B cell (primary cell): ENCODE results near the gene LRCH3. TPM values are rescaled to one million over a fixed set of nuclear protein-coding genes. Genes with fewer than 3 reads are reported as not detected.

Experiments
- ATAC-seq: fragments of 200-7000 bp; cut with Tn5 transposase; one replicate; pipeline ENCODE4 v1.10.0; 2021; ENCODE audit warnings: low read depth, mild to moderate bottlenecking, moderate number of reproducible peaks, moderate library complexity
- CTCF ChIA-PET: fragments of 350-600 bp; sonication (Branson Sonifier 250); formaldehyde crosslinking; loops from one replicate; lab custom pipeline; 2021; ENCODE audit warnings: antibody characterized with exemption, inconsistent platforms; lab: Charles Lee
- POLR2A ChIA-PET: fragments of 350-600 bp; sonication (Branson Sonifier 250); formaldehyde crosslinking; loops from one replicate; lab custom pipeline; 2021; ENCODE audit warnings: antibody characterized with exemption; lab: Charles Lee
- DNase-seq: peaks from one replicate; pipeline ENCODE4 v3.0.0; 2013
- H2AFZ ChIP-seq: 2 replicates; pipeline ENCODE4 v1.6.1; 2012; ENCODE audit warnings: mild to moderate bottlenecking, low read depth, low read length; ENCODE audit not compliant: insufficient read depth, poor library complexity, severe bottlenecking
- H3K27ac ChIP-seq, 2 donors: 1 replicate in 1 of 2; 2 replicates in 1 of 2; pipeline ENCODE4 v1.5.1; 2012 to 2013; ENCODE audit warnings: low read length in 2 of 2, mild to moderate bottlenecking in 2 of 2, moderate library complexity in 1 of 2
- H3K27me3 ChIP-seq, 4 experiments: fragments of 200-600 bp in 1 of 4; sonication (generic) in 1 of 4; replicated peaks in 1 of 4; 1 replicate in 2 of 4; 2 replicates in 2 of 4; pipeline versions ENCODE4 v1.6.1 to v1.7.0; 2013 to 2016; ENCODE audit warnings: low read length in 3 of 4, mild to moderate bottlenecking in 2 of 4, mixed read lengths in 1 of 4, moderate library complexity in 1 of 4; ENCODE audit not compliant: insufficient read depth in 4 of 4, control insufficient read depth in 3 of 4; ENCODE audit errors: control extremely low read depth in 1 of 4
- H3K36me3 ChIP-seq, 2 experiments: replicated peaks in 1 of 2; 1 replicate in 1 of 2; 2 replicates in 1 of 2; pipeline versions ENCODE4 v1.6.1 to v1.7.1; 2013; ENCODE audit warnings: low read length in 1 of 2; ENCODE audit not compliant: insufficient read depth in 2 of 2, control insufficient read depth in 1 of 2; ENCODE audit errors: control extremely low read depth in 1 of 2, extremely low read depth in 1 of 2
- H3K4me1 ChIP-seq, 2 donors: fragments of 200-600 bp in 1 of 2; sonication (generic) in 1 of 2; 1 replicate in 1 of 2; 2 replicates in 1 of 2; pipeline versions ENCODE4 v1.5.1 to v1.6.1; 2013 to 2017; ENCODE audit warnings: low read length in 2 of 2; ENCODE audit not compliant: control insufficient read depth in 2 of 2, insufficient read depth in 2 of 2
- H3K4me2 ChIP-seq: replicated peaks from 2 replicates; pipeline ENCODE3; 2012; ENCODE audit warnings: mild to moderate bottlenecking, low read depth, low read length; ENCODE audit not compliant: poor library complexity, severe bottlenecking
- H3K4me3 ChIP-seq, 5 experiments: fragments of 200-600 bp in 1 of 5; sonication (generic) in 1 of 5; 1 replicate in 3 of 5; 2 replicates in 2 of 5; pipeline versions ENCODE4 v1.5.1 to v1.7.0; 2011 to 2016; ENCODE audit warnings: low read length in 4 of 5, mild to moderate bottlenecking in 4 of 5, low read depth in 2 of 5, control low read depth in 1 of 5, moderate library complexity in 1 of 5; ENCODE audit not compliant: insufficient read depth in 1 of 5; ENCODE audit errors: control extremely low read depth in 1 of 5, extremely low read depth in 1 of 5
- H3K79me2 ChIP-seq: fragments of 200-600 bp; sonication (generic); one replicate; pipeline ENCODE4 v1.6.0; 2016; ENCODE audit warnings: low read length; ENCODE audit not compliant: control insufficient read depth, insufficient read depth
- H3K9ac ChIP-seq: fragments of 200-600 bp; sonication (generic); 2 replicates; pipeline ENCODE4 v1.6.1; 2017; ENCODE audit warnings: mild to moderate bottlenecking, low read length, moderate library complexity
- H3K9me3 ChIP-seq, 3 donors: one replicate each; pipeline versions ENCODE4 v1.6.1 to v1.7.1; 2013; ENCODE audit warnings: low read length in 2 of 3; ENCODE audit not compliant: control insufficient read depth in 2 of 3, insufficient read depth in 1 of 3; ENCODE audit errors: control extremely low read depth in 1 of 3
- H4K20me1 ChIP-seq: 2 replicates; pipeline ENCODE4 v1.6.0; 2012; ENCODE audit warnings: mild to moderate bottlenecking, low read length; ENCODE audit not compliant: insufficient read depth, control insufficient read depth, poor library complexity, severe bottlenecking
- H3K27ac Mint-ChIP-seq: one replicate; pipeline ENCODE4 v1.8.0; 2021; ENCODE audit warnings: mixed read lengths
- H3K27me3 Mint-ChIP-seq: one replicate; pipeline ENCODE4 v1.8.0; 2021; ENCODE audit warnings: mixed read lengths
- H3K4me1 Mint-ChIP-seq: one replicate; pipeline ENCODE4 v1.8.0; 2021; ENCODE audit warnings: mixed read lengths
- H3K4me3 Mint-ChIP-seq: one replicate; pipeline ENCODE4 v1.8.0; 2021; ENCODE audit warnings: mixed read lengths
- H3K9me3 Mint-ChIP-seq: one replicate; pipeline ENCODE4 v1.8.0; 2022; ENCODE audit warnings: mixed read lengths; ENCODE audit not compliant: insufficient read depth
- CTCF ChIP-seq: fragments of 200-600 bp; IDR thresholded peaks from one replicate; pipeline ENCODE4 v1.8.0; 2022; ENCODE audit warnings: antibody characterized with exemption, mild to moderate bottlenecking
- EZH2 ChIP-seq: IDR thresholded peaks from 2 replicates; pipeline ENCODE4 v1.6.1; 2012; ENCODE audit warnings: borderline replicate concordance, low read depth, mild to moderate bottlenecking, moderate library complexity, low read length; ENCODE audit not compliant: insufficient read depth, poor library complexity, severe bottlenecking
- WGBS: methylation state at CpG from one replicate; pipeline ENCODE4 v1.1.5; 2013; ENCODE audit warnings: missing lambda C conversion rate; ENCODE audit not compliant: insufficient coverage; 5-methylcytosine and 5-hydroxymethylcytosine counted together
- intact Hi-C: fragments of 100-400 bp; cut with micrococcal nuclease; formaldehyde crosslinking; loops from one replicate; pipeline ENCODE4 v1.10.0; 2022
- polyA plus RNA-seq: library from polyadenylated mRNA; depleted of rRNA; stranded (reverse); fragments of >200 nt; gene quantifications from 2 replicates; pipeline ENCODE4 v1.2.3, GENCODE V29; 2012
- total RNA-seq, 2 donors: library from RNA; stranded (reverse); fragments of 120-200 nt in 1 of 2; gene quantifications; 1 replicate in 1 of 2; 2 replicates in 1 of 2; pipeline versions ENCODE4 v1.2.3 to v1.2.4, GENCODE V29; 2013 to 2022

LRCH3 gene
- total and polyA plus RNA-seq, 2 donors (not counting 1 experiment from before 2014, with no cell fraction given) = 30.1 to 136 TPM

- no CpG with 5 or more reads among the region's 2 CpGs for WGBS
- Histone ChIP-seq H3K9ac (no peak overlapping the region), H3K4me3 (no peak overlapping the region), H3K36me3 (peaks cover 19 to 64% of the 10 kb centered on the region in 2 experiments), H3K4me1 (peaks cover 6 to 10% of the 10 kb centered on the region in 2 donors), H3K79me2 (no peaks in the 10 kb centered on the region), H3K4me2 (no peak overlapping the region), H3K27ac (no peak overlapping the region), H4K20me1 (no peaks in the 10 kb centered on the region), H3K27me3 (no peaks in the 10 kb centered on the region), H3K9me3 (no peaks in the 10 kb centered on the region), H2AFZ (no peak overlapping the region)
- Mint-ChIP-seq H3K4me3 (no peak overlapping the region), H3K27ac (no peak overlapping the region), H3K9me3 (no peaks in the 10 kb centered on the region), H3K4me1 (peaks cover 15% of the 10 kb centered on the region), H3K27me3 (no peaks in the 10 kb centered on the region)
- no peak for ATAC-seq
- ChIA-PET POLR2A (no interaction called here), CTCF (no interaction called here)
- no peak for TF ChIP-seq CTCF
- TF ChIP-seq EZH2 = no peak
- intact Hi-C loops = no loop called here
- no peak for DNase-seq
These were observed 46.2 kb downstream of the LRCH3 start for GRCh38 chr3:197837282-197837681.

- Histone ChIP-seq H3K4me1 (no peaks in the 10 kb centered on the region), H3K9me3 (no peaks in the 10 kb centered on the region), H3K4me2 (no peak overlapping the region), H3K79me2 (no peaks in the 10 kb centered on the region), H2AFZ (no peak overlapping the region), H3K9ac (no peak overlapping the region), H3K27me3 (no peaks in the 10 kb centered on the region), H3K36me3 (peaks cover 12 to 70% of the 10 kb centered on the region in 2 experiments), H4K20me1 (no peaks in the 10 kb centered on the region), H3K4me3 (no peak overlapping the region), H3K27ac (no peak overlapping the region)
- no peaks in the 10 kb centered on the region for H3K9me3 Mint-ChIP-seq
- no peak for TF ChIP-seq CTCF
- no peak for TF ChIP-seq EZH2
- no peaks in the 10 kb centered on the region for H3K27me3 Mint-ChIP-seq
- no peak overlapping the region for H3K4me3 Mint-ChIP-seq
- intact Hi-C loops = no loop called here
- WGBS = 100% methylated on average over 3 of the region's 5 CpGs
- no peak overlapping the region for H3K27ac Mint-ChIP-seq
- POLR2A ChIA-PET = no interaction called here
- ATAC-seq = no peak
- CTCF ChIA-PET = no interaction called here
- H3K4me1 Mint-ChIP-seq = no peaks in the 10 kb centered on the region
- no peak for DNase-seq
These were observed 50.7 kb downstream of the LRCH3 start for GRCh38 chr3:197841789-197842188.
